HG02970 (cell line): ENCODE measurements around the gene LIN9.
"Not testable (repeated sequence)": the region's sequence is repeated elsewhere in the genome, so short reads cannot be mapped to it uniquely, and the experiment has no call there.

Source experiments
- ATAC-seq: cut with Tn5 transposase; IDR thresholded peaks from one replicate; pipeline ENCODE4 v1.9.1; 2021; ENCODE audit warnings: mild to moderate bottlenecking, moderate library complexity, moderate number of reproducible peaks; ENCODE audit not compliant: unreplicated experiment, low FRiP score

LIN9 gene, protein sequence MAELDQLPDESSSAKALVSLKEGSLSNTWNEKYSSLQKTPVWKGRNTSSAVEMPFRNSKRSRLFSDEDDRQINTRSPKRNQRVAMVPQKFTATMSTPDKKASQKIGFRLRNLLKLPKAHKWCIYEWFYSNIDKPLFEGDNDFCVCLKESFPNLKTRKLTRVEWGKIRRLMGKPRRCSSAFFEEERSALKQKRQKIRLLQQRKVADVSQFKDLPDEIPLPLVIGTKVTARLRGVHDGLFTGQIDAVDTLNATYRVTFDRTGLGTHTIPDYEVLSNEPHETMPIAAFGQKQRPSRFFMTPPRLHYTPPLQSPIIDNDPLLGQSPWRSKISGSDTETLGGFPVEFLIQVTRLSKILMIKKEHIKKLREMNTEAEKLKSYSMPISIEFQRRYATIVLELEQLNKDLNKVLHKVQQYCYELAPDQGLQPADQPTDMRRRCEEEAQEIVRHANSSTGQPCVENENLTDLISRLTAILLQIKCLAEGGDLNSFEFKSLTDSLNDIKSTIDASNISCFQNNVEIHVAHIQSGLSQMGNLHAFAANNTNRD

GRCh38 chr1:226308723-226309397, at the start of gene LIN9:
Gene LIN9, minus strand, starts transcription at chr1:226309164. Its CDS starts 25 bp downstream, at chr1:226309139.
- ATAC-seq = peak; percentile 87

DNA sequence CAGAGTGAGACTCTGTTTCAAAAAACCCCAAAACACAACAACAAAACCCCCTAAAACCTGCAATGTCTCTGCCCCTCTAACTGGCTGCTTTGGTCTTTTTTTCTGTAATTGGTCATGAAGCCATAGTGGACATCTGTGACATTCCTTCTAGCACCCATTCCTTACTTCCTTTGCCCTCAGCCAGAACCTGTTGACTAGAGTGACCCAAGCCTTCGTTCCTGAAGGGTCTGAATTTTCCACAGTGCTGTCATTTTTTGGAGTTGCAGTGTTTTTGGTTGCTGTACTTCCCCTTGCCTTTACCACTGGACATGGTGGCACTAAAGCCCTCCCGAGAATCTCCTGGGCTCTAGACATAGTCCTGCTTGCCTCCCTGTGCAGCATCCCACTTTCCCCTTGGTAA, 48.5 kb upstream of the LIN9 start:
- no peak for ATAC-seq

GRCh38 chr1:226355669-226356551, 46.9 kb upstream of the LIN9 start:
- ATAC-seq = no peak

- ATAC-seq = no peak
These were observed 46.1 kb upstream of the LIN9 start for GRCh38 chr1:226355016-226355415.

- ATAC-seq = no peak
These were observed 44.9 kb upstream of the LIN9 start for GRCh38 chr1:226353698-226354525.

GRCh38 chr1:226351709-226352108, 42.7 kb upstream of the LIN9 start:
- no peak for ATAC-seq

GRCh38 chr1:226350519-226350865, 41.5 kb upstream of the LIN9 start:
- no peak for ATAC-seq

DNA sequence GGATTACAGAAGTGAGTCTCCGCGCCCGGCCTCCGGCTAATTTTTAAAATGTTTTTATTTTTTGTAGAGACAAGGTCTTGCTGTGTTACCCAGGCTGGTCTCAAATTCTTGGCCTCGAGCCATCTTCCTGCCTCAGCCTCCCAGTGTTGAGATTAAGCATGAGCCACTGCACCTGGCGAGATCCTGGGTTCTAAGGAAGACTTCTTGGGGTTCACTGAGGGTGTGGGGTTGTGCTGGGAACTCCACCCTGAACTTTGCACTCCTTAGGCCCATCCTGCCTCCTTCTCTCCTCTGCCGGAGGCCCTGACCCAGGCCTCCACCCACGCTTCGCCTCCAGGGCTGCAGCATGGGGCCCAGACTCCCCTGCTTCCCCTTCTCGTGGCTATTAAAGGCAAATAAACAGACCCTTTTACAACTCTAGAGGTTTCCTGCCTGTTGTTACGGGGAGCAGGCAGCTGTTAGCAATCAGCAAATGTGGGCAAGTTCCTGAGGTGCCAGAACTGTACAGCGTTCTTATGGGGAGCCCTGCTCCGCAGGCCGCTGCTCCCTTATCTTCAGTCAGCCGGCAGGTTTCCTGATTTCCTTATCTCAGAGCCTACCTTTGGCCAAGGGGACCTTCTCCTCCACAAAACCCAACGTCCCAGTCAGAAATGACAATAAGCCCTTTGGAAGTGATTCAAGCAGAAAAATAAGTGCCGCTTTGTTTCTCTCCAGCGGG, 41.0 kb upstream of the LIN9 start:
- ATAC-seq = no peak

- no peak for ATAC-seq
These were observed 40.1 kb upstream of the LIN9 start for GRCh38 chr1:226349081-226349480.

DNA sequence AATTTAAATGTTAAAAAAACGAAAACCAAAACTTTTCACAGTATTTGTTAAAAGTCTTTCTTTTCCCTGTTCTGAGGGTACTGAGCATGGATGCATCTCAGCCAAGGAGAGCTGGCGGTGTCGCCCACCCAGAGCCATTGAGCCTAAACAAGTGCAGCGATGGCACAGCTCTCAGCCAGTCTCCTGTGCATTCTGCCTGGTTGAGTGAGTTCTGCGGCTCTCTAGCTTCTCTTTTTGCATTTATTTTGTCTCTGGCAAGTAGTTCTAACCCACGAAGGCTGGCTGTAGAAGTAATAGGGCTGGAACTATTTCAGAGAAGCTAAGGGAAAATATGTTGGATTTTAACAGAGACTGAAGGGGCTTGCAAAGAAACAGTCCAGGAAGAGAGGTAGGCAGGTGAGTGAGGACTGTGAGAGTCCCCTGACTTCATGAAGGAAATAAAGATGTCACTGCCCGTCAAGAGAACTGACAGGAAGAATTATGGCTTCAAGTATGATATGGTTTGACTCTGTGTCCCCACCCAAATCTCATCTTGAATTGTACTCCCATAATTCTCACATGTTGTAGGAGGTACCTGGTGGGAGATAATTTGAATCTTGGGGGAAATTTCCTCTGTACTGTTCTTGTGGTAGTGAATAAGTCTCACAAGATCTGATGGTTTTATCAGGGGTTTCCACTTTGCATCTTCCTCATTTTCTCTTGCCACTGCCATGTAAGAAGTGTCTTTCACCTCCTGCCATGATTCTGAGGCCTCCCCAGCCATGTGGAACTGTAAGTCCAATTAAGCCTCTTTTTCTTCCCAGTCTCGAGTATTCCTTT, 35.7 kb upstream of the LIN9 start:
- no peak for ATAC-seq

DNA sequence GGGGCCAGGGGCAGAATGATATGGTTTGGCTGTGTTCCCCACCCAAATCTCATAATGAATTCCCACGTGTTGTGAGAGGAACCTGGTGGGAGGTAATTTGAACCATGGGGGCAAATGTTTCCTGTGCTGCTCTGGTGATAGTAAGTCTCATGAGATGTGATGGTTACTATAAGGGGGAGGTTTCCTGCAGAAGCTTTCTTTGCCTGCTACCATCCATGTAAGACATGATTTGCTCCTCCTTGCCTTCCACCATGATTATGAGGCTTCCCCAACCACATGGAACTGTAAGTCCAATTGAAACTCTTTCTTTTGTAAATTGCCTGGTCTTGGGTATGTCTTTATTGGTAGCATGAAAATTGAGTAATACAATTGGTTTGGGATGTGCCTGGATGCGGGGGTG, 33.7 kb upstream of the LIN9 start:
- ATAC-seq = no peak

GRCh38 chr1:226340111-226340510, 31.1 kb upstream of the LIN9 start:
- not testable (repeated sequence) for ATAC-seq

- ATAC-seq = no peak
These were observed 28.4 kb upstream of the LIN9 start for GRCh38 chr1:226337276-226337875.

DNA sequence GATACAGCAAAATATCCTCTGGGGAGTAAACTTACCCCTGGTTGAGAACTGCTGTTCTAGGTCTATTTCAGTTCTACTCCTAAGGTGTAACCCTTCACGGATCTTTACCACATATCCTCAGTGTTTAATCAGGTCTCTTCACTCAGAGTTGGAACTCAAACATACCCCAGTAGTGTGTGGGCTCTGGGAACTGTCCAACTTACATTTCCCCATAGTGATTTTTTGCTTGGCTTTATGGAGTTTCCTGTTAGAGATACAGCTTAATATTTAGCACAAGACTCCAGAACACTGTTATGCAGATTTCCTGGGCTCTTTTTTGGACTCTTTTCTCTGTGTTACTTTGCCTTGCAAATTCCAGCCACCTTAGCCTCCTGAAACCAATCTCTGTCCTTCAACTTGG, 26.7 kb upstream of the LIN9 start:
- ATAC-seq = no peak

- no peak for ATAC-seq
These were observed 24.0 kb upstream of the LIN9 start for GRCh38 chr1:226332947-226333346.

- ATAC-seq = no peak
These were observed 20.3 kb upstream of the LIN9 start for GRCh38 chr1:226329237-226329636.

- no peak for ATAC-seq
These were observed 18.8 kb upstream of the LIN9 start for GRCh38 chr1:226327761-226328162.

DNA sequence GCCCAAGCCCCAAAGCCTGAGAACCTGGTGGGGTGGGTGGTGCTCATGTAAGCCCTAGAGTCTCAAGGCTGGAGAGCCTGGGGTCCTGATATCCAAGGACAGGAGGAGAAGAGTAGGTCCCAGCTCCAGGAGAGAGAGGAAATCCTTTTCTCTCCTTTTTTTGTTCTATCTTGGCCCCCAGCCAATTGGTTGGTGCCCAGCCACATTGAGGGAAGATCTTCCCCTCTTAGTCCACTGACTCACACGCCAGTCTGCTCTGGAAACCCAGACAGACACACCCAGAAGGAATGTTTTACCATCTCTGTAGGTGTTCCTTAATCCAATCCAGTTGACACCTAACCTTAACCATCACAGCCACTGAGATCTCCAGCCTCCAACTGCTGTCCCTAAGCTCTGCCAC, 16.2 kb upstream of the LIN9 start:
- no peak for ATAC-seq
